HepG2 (cell line): Measurements from ENCODE around the gene SEMA3F. TPM values are rescaled to one million over a fixed set of nuclear protein-coding genes. Genes with fewer than 3 reads are reported as not detected.

Experiments used
- CBFB ChIP-seq: sonication (generic); formaldehyde crosslinking; IDR thresholded peaks from 2 replicates; pipeline ENCODE4 v1.4.0; 2020; ENCODE audit warnings: missing genetic modification reagents
- EHMT2 ChIP-seq: fragments of 200-600 bp; sonication (generic); IDR thresholded peaks from 2 replicates; pipeline ENCODE4 v1.7.0; 2017; ENCODE audit warnings: antibody characterized with exemption, low read depth, low read length, borderline replicate concordance
- FLYWCH1 ChIP-seq: sonication (generic); formaldehyde crosslinking; IDR thresholded peaks from 2 replicates; pipeline ENCODE4 v1.8.1; 2023; ENCODE audit warnings: mild to moderate bottlenecking, missing genetic modification reagents
- HNRNPL ChIP-seq: fragments of 200-400 bp; formaldehyde crosslinking; IDR thresholded peaks from 2 replicates; pipeline ENCODE4 v1.6.1; 2017; ENCODE audit warnings: mild to moderate bottlenecking, low read depth, low read length
- HOXA3 ChIP-seq: sonication (generic); formaldehyde crosslinking; IDR thresholded peaks from 2 replicates; pipeline ENCODE4 v1.5.0; 2020; ENCODE audit warnings: missing genetic modification reagents
- HOXD1 ChIP-seq: sonication (generic); formaldehyde crosslinking; IDR thresholded peaks from 2 replicates; pipeline ENCODE4 v1.5.0; 2020; ENCODE audit warnings: missing genetic modification reagents
- KDM3A ChIP-seq: IDR thresholded peaks from 2 replicates; pipeline ENCODE4 v1.6.1; 2018; ENCODE audit warnings: low read depth, missing compliant biosample characterization
- MIER3 ChIP-seq: IDR thresholded peaks from 2 replicates; pipeline ENCODE4 v1.6.1; 2016; ENCODE audit warnings: missing compliant biosample characterization, borderline replicate concordance
- MLLT10 ChIP-seq: sonication (generic); formaldehyde crosslinking; IDR thresholded peaks from 2 replicates; pipeline ENCODE4 v1.4.0; 2020; ENCODE audit warnings: missing genetic modification reagents
- MYNN ChIP-seq: sonication (generic); formaldehyde crosslinking; IDR thresholded peaks from 2 replicates; pipeline ENCODE4 v1.4.0; 2020; ENCODE audit warnings: mild to moderate bottlenecking, low read depth, missing genetic modification reagents
- SUZ12 ChIP-seq: fragments of 150-350 bp; IDR thresholded peaks from 2 replicates; pipeline ENCODE4 v1.6.1; 2014; ENCODE audit warnings: low read depth, low read length
- TCF7L2 ChIP-seq: IDR thresholded peaks from 2 replicates; pipeline ENCODE4 v1.6.1; 2011; ENCODE audit warnings: mild to moderate bottlenecking, low read depth, low read length, moderate library complexity
- ZNF138 ChIP-seq: sonication (generic); formaldehyde crosslinking; IDR thresholded peaks from 2 replicates; pipeline ENCODE4 v1.5.0; 2020; ENCODE audit warnings: mild to moderate bottlenecking, low read depth, missing genetic modification reagents
- ZNF572 ChIP-seq: sonication (generic); formaldehyde crosslinking; IDR thresholded peaks from 2 replicates; pipeline ENCODE4 v1.5.1; 2020; ENCODE audit warnings: mild to moderate bottlenecking, missing genetic modification reagents
- ZNF619 ChIP-seq: sonication (generic); formaldehyde crosslinking; IDR thresholded peaks from 2 replicates; pipeline ENCODE4 v1.4.0; 2020; ENCODE audit warnings: mild to moderate bottlenecking, missing genetic modification reagents
- ZNF839 ChIP-seq: sonication (generic); formaldehyde crosslinking; IDR thresholded peaks from 2 replicates; pipeline ENCODE4 v1.4.0; 2020; ENCODE audit warnings: missing genetic modification reagents, mild to moderate bottlenecking, borderline replicate concordance
- polyA plus RNA-seq, 8 experiments: library from polyadenylated mRNA; depleted of rRNA in 3 of 8; stranded (reverse) in 7 of 8; unstranded in 1 of 8; fragments of >200 nt; fragmentation: Illumina TruSeq in 4 of 8; extraction: Trizol in 4 of 8; gene quantifications; 2 replicates each; pipeline versions ENCODE4 v1.2.1 to v1.2.3, GENCODE V29; 2011 to 2016; ENCODE audit warnings: low read depth in 4 of 8, missing spikeins in 1 of 8, mixed read lengths in 1 of 8; ENCODE audit not compliant: insufficient read depth in 1 of 8
- total RNA-seq, 5 experiments: library from RNA; depleted of rRNA; stranded (reverse); fragments of >200 nt; fragmentation: Illumina TruSeq; extraction: Trizol; gene quantifications; 2 replicates each; pipeline ENCODE4 v1.2.3, GENCODE V29; 2016; ENCODE audit warnings: low read depth in 1 of 5
- TF ChIP-seq, protein P1 (sequence below): sonication (generic); formaldehyde crosslinking; conservative IDR thresholded peaks from 2 replicates; pipeline ENCODE4 v1.8.0; 2022; ENCODE audit warnings: mild to moderate bottlenecking, moderate library complexity, missing genetic modification reagents
- TF ChIP-seq, protein P2 (sequence below): sonication (generic); formaldehyde crosslinking; IDR thresholded peaks from 2 replicates; pipeline ENCODE4 v1.9.0; 2021; ENCODE audit warnings: missing genetic modification reagents, borderline replicate concordance
- TF ChIP-seq, protein P3 (sequence below): sonication (generic); formaldehyde crosslinking; IDR thresholded peaks from 2 replicates; pipeline ENCODE4; 2020; ENCODE audit warnings: missing genetic modification reagents, mild to moderate bottlenecking, borderline replicate concordance
- TF ChIP-seq, protein P4 (sequence below), 2 experiments: sonication (generic) in 1 of 2; formaldehyde crosslinking in 1 of 2; IDR thresholded peaks; 2 replicates each; pipeline versions ENCODE4 v1.5.1 to v1.6.1; 2011 to 2020; ENCODE audit warnings: borderline replicate concordance in 1 of 2, low read depth in 1 of 2, low read length in 1 of 2, mild to moderate bottlenecking in 1 of 2, missing genetic modification reagents in 1 of 2, moderate library complexity in 1 of 2

SEMA3F gene
- total and polyA plus RNA-seq, 2 of the 13 experiments (the other 11 are each of a cell fraction or from before 2014, with no cell fraction given), result 7.6 to 17.2 TPM

DNA sequence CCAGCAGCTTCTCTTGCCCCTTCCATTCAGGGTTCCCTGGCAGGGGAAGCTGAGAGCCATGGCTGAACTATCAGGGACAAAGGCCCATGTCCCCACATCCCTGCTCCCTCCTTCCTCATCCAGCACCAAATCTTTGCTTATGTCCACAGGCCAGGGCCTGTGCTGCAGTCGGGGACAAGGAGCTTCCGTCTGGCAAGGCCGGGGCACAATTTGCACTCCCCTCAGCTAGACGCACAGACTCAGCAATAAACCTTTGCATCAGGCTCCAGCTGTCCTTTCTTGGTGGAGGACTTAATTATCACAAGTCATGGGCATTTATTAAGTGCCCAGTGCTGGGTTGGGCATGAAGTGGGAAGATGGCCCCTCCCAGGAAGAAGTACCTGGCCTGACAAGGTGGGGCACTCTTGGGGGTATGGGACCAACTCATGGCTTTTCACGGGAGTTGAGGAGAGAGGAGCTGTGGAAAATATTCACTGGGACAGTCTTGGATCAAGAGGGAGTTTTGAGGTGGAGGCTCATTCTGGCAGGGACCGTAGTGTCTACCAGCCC lies 41.2 kb downstream of the SEMA3F start (continued):
- TF ChIP-seq ZNF839 (no peak), ZNF138 (CRISPR knock-in tag) (no peak), EHMT2 (no peak), SUZ12 (no peak), ZNF572 (CRISPR knock-in tag) (no peak), MIER3 (CRISPR knock-in tag) (no peak), MYNN (CRISPR knock-in tag) (no peak), CBFB (CRISPR knock-in tag) (no peak), FLYWCH1 (CRISPR knock-in tag) (no peak), KDM3A (CRISPR knock-in tag) (no peak; the same call in 1 of the 2 replicates), MLLT10 (CRISPR knock-in tag) (no peak), HOXD1 (CRISPR knock-in tag) (no peak), HNRNPL (peak; percentile 21; the same call in 1 of the 2 replicates), HOXA3 (no peak), ZNF619 (CRISPR knock-in tag) (0 out of 2 replicates have a peak, but pooled peaks have one; percentile 6), TCF7L2 (no peak)
- TF ChIP-seq, protein P1, sequence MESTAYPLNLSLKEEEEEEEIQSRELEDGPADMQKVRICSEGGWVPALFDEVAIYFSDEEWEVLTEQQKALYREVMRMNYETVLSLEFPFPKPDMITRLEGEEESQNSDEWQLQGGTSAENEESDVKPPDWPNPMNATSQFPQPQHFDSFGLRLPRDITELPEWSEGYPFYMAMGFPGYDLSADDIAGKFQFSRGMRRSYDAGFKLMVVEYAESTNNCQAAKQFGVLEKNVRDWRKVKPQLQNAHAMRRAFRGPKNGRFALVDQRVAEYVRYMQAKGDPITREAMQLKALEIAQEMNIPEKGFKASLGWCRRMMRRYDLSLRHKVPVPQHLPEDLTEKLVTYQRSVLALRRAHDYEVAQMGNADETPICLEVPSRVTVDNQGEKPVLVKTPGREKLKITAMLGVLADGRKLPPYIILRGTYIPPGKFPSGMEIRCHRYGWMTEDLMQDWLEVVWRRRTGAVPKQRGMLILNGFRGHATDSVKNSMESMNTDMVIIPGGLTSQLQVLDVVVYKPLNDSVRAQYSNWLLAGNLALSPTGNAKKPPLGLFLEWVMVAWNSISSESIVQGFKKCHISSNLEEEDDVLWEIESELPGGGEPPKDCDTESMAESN (CRISPR knock-in tag), result no peak; the same call in 1 of the 2 replicates
- TF ChIP-seq, protein P2, sequence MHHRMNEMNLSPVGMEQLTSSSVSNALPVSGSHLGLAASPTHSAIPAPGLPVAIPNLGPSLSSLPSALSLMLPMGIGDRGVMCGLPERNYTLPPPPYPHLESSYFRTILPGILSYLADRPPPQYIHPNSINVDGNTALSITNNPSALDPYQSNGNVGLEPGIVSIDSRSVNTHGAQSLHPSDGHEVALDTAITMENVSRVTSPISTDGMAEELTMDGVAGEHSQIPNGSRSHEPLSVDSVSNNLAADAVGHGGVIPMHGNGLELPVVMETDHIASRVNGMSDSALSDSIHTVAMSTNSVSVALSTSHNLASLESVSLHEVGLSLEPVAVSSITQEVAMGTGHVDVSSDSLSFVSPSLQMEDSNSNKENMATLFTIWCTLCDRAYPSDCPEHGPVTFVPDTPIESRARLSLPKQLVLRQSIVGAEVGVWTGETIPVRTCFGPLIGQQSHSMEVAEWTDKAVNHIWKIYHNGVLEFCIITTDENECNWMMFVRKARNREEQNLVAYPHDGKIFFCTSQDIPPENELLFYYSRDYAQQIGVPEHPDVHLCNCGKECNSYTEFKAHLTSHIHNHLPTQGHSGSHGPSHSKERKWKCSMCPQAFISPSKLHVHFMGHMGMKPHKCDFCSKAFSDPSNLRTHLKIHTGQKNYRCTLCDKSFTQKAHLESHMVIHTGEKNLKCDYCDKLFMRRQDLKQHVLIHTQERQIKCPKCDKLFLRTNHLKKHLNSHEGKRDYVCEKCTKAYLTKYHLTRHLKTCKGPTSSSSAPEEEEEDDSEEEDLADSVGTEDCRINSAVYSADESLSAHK (CRISPR knock-in tag), result no peak
- TF ChIP-seq, protein P3, sequence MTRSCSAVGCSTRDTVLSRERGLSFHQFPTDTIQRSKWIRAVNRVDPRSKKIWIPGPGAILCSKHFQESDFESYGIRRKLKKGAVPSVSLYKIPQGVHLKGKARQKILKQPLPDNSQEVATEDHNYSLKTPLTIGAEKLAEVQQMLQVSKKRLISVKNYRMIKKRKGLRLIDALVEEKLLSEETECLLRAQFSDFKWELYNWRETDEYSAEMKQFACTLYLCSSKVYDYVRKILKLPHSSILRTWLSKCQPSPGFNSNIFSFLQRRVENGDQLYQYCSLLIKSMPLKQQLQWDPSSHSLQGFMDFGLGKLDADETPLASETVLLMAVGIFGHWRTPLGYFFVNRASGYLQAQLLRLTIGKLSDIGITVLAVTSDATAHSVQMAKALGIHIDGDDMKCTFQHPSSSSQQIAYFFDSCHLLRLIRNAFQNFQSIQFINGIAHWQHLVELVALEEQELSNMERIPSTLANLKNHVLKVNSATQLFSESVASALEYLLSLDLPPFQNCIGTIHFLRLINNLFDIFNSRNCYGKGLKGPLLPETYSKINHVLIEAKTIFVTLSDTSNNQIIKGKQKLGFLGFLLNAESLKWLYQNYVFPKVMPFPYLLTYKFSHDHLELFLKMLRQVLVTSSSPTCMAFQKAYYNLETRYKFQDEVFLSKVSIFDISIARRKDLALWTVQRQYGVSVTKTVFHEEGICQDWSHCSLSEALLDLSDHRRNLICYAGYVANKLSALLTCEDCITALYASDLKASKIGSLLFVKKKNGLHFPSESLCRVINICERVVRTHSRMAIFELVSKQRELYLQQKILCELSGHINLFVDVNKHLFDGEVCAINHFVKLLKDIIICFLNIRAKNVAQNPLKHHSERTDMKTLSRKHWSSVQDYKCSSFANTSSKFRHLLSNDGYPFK (CRISPR knock-in tag), result peak; percentile 48; the same call in 1 of the 2 replicates
- TF ChIP-seq, protein P4, sequence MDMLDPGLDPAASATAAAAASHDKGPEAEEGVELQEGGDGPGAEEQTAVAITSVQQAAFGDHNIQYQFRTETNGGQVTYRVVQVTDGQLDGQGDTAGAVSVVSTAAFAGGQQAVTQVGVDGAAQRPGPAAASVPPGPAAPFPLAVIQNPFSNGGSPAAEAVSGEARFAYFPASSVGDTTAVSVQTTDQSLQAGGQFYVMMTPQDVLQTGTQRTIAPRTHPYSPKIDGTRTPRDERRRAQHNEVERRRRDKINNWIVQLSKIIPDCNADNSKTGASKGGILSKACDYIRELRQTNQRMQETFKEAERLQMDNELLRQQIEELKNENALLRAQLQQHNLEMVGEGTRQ (IDR thresholded peaks at IDR 0.05; ENCODE audit: low read depth, low read length), result no peak
- TF ChIP-seq, protein P4 (CRISPR knock-in tag; IDR thresholded peaks at IDR 0.05; ENCODE audit: borderline replicate concordance), result 0 out of 2 replicates have a peak, but pooled peaks have one; percentile 2
